H1 (cell line): ENCODE results near the gene KCNH6. TPM values are rescaled to one million over a fixed set of nuclear protein-coding genes. Genes with fewer than 3 reads are reported as not detected.

Experiments
- CTCF ChIA-PET: fragments of 300-600 bp; sonication (Branson Sonifier 250); formaldehyde crosslinking; loops from one replicate; lab custom pipeline; 2021; ENCODE audit not compliant: partially characterized antibody; lab: Charles Lee
- POLR2A ChIA-PET: fragments of 300-600 bp; sonication (Branson Sonifier 250); formaldehyde crosslinking; loops from one replicate; lab custom pipeline; 2021; ENCODE audit warnings: inconsistent platforms; ENCODE audit not compliant: partially characterized antibody; lab: Charles Lee
- DNase-seq, 2 experiments: peaks; one replicate each; pipeline versions ENCODE4 v3.0.0 to v3.0.0-alpha.2; 2010 to 2022; ENCODE audit warnings: low spot score in 2 of 2, low read depth in 1 of 2, mixed read lengths in 1 of 2
- FAIRE-seq: peaks from 2 replicates; lab custom pipeline; 2011; peaks lifted over from hg19 to GRCh38; lab: Jason Lieb, UNC
- H2AFZ ChIP-seq: 2 replicates; pipeline ENCODE4 v1.8.1; 2012; ENCODE audit warnings: low read length, inconsistent platforms
- H2AK5ac ChIP-seq: 2 replicates; pipeline ENCODE4 v1.6.1; 2013; ENCODE audit warnings: low read depth, low read length
- H2BK120ac ChIP-seq: replicated peaks from 2 replicates; pipeline ENCODE3; 2013; ENCODE audit warnings: low read depth, low read length, inconsistent platforms
- H2BK12ac ChIP-seq: 2 replicates; pipeline ENCODE4 v1.6.1; 2013; ENCODE audit warnings: low read depth, low read length
- H2BK15ac ChIP-seq: 2 replicates; pipeline ENCODE4 v1.6.1; 2013; ENCODE audit warnings: low read length
- H2BK20ac ChIP-seq: 2 replicates; pipeline ENCODE4 v1.6.1; 2013; ENCODE audit warnings: low read length
- H2BK5ac ChIP-seq: 2 replicates; pipeline ENCODE4 v1.6.1; 2013; ENCODE audit warnings: low read depth, low read length
- H3K14ac ChIP-seq: 2 replicates; pipeline ENCODE4 v1.6.1; 2013; ENCODE audit warnings: inconsistent platforms; ENCODE audit not compliant: insufficient read length
- H3K18ac ChIP-seq: 2 replicates; pipeline ENCODE4 v1.6.1; 2013; ENCODE audit warnings: low read length; ENCODE audit errors: extremely low read depth
- H3K23ac ChIP-seq: 2 replicates; pipeline ENCODE4 v1.6.1; 2013; ENCODE audit warnings: inconsistent platforms; ENCODE audit not compliant: insufficient read length
- H3K23me2 ChIP-seq: 2 replicates; pipeline ENCODE4 v1.6.1; 2013; ENCODE audit warnings: low read depth, low read length
- H3K27ac ChIP-seq: 2 replicates; pipeline ENCODE4 v1.6.1; 2011; ENCODE audit warnings: low read depth, low read length, inconsistent platforms
- H3K27me3 ChIP-seq, 4 experiments: replicated peaks in 1 of 4; 1 replicate in 1 of 4; 2 replicates in 3 of 4; pipeline versions ENCODE4 v1.6.1 to v1.8.1; 2011 to 2013; ENCODE audit warnings: low read length in 3 of 4, mild to moderate bottlenecking in 3 of 4, inconsistent platforms in 2 of 4, mixed read lengths in 2 of 4, moderate library complexity in 1 of 4; ENCODE audit not compliant: control insufficient read depth in 3 of 4, insufficient read depth in 3 of 4; ENCODE audit errors: extremely low read depth in 1 of 4
- H3K36me3 ChIP-seq, 4 experiments: 2 replicates each; pipeline versions ENCODE4 v1.6.1 to v1.8.1; 2011 to 2013; ENCODE audit warnings: mild to moderate bottlenecking in 4 of 4, low read length in 3 of 4, moderate library complexity in 2 of 4, control low read depth in 1 of 4, inconsistent platforms in 1 of 4; ENCODE audit not compliant: insufficient read depth in 4 of 4, control insufficient read depth in 2 of 4
- H3K4ac ChIP-seq: replicated peaks from 2 replicates; pipeline ENCODE3; 2013; ENCODE audit warnings: low read length, low read depth, mixed read lengths, inconsistent platforms; ENCODE audit not compliant: insufficient read length
- H3K4me1 ChIP-seq, 4 experiments: replicated peaks in 1 of 4; 1 replicate in 1 of 4; 2 replicates in 3 of 4; pipeline versions ENCODE4 v1.6.1 to v1.8.1; 2011 to 2013; ENCODE audit warnings: low read length in 3 of 4, inconsistent platforms in 2 of 4, mixed read lengths in 1 of 4; ENCODE audit not compliant: insufficient read depth in 4 of 4, control insufficient read depth in 3 of 4
- H3K4me2 ChIP-seq, 2 experiments: 2 replicates each; pipeline versions ENCODE4 v1.6.1 to v1.8.1; 2011 to 2013; ENCODE audit warnings: low read depth in 2 of 2, low read length in 2 of 2, control low read depth in 1 of 2, inconsistent platforms in 1 of 2, mild to moderate bottlenecking in 1 of 2; ENCODE audit not compliant: insufficient read depth in 1 of 2
- H3K4me3 ChIP-seq, 4 experiments: fragments of 200-600, 300-600 bp in 1 of 4; sonication (generic), shearing (Covaris generic), sonication (Bioruptor Twin) in 1 of 4; 2 replicates each; pipeline versions ENCODE4 v1.5.1 to v1.8.1; 2011 to 2016; ENCODE audit warnings: low read length in 4 of 4, low read depth in 3 of 4, control low read depth in 2 of 4, inconsistent platforms in 2 of 4, mild to moderate bottlenecking in 2 of 4, mixed read lengths in 1 of 4, moderate library complexity in 1 of 4; ENCODE audit not compliant: insufficient read depth in 2 of 4; ENCODE audit errors: extremely low read depth in 1 of 4
- H3K56ac ChIP-seq: replicated peaks from 2 replicates; pipeline ENCODE3; 2013; ENCODE audit warnings: low read depth, mild to moderate bottlenecking, mixed read lengths, low read length, inconsistent platforms; ENCODE audit not compliant: insufficient read length
- H3K79me1 ChIP-seq: 2 replicates; pipeline ENCODE4 v1.6.1; 2013; ENCODE audit warnings: low read depth, low read length, control low read depth
- H3K79me2 ChIP-seq, 2 experiments: 2 replicates each; pipeline versions ENCODE4 v1.6.1 to v1.8.1; 2012 to 2013; ENCODE audit warnings: low read length in 2 of 2, mild to moderate bottlenecking in 2 of 2, inconsistent platforms in 1 of 2; ENCODE audit not compliant: insufficient read depth in 2 of 2, control insufficient read depth in 1 of 2
- H3K9ac ChIP-seq, 4 experiments: replicated peaks in 1 of 4; 1 replicate in 1 of 4; 2 replicates in 3 of 4; pipeline versions ENCODE4 v1.6.1 to v1.8.1; 2011 to 2013; ENCODE audit warnings: low read depth in 3 of 4, low read length in 3 of 4, control low read depth in 2 of 4, mild to moderate bottlenecking in 2 of 4, moderate library complexity in 2 of 4, inconsistent platforms in 1 of 4; ENCODE audit errors: extremely low read depth in 1 of 4
- H3K9me3 ChIP-seq, 2 experiments: 2 replicates each; pipeline versions ENCODE4 v1.6.1 to v1.8.1; 2012 to 2013; ENCODE audit warnings: mild to moderate bottlenecking in 2 of 2, moderate library complexity in 2 of 2, control low read depth in 1 of 2, inconsistent platforms in 1 of 2, low read depth in 1 of 2, low read length in 1 of 2, mixed read lengths in 1 of 2; ENCODE audit not compliant: insufficient read depth in 2 of 2
- H4K20me1 ChIP-seq, 2 experiments: replicated peaks in 1 of 2; 2 replicates each; pipeline versions ENCODE3 to v1.8.1; 2011 to 2013; ENCODE audit warnings: inconsistent platforms in 2 of 2, low read length in 2 of 2, mild to moderate bottlenecking in 1 of 2; ENCODE audit not compliant: insufficient read depth in 2 of 2, control insufficient read depth in 1 of 2
- H4K5ac ChIP-seq: 2 replicates; pipeline ENCODE4 v1.6.1; 2013; ENCODE audit warnings: low read length, low read depth, mixed read lengths, inconsistent platforms; ENCODE audit not compliant: insufficient read length
- H4K8ac ChIP-seq: 2 replicates; pipeline ENCODE4 v1.8.0; 2013; ENCODE audit warnings: mild to moderate bottlenecking, moderate library complexity, low read length, inconsistent platforms; ENCODE audit not compliant: insufficient read depth; ENCODE audit errors: extremely low read depth
- H4K91ac ChIP-seq: replicated peaks from 2 replicates; pipeline ENCODE3; 2013; ENCODE audit warnings: low read length, mixed read lengths, inconsistent platforms; ENCODE audit not compliant: insufficient read length
- ASH2L ChIP-seq: fragments of 200-600, 300-600 bp; sonication (generic); IDR thresholded peaks from one replicate; pipeline ENCODE4 v1.7.1; 2017; ENCODE audit warnings: low read length
- CHD2 ChIP-seq: IDR thresholded peaks from 2 replicates; pipeline ENCODE4 v1.6.1; 2012; ENCODE audit warnings: low read length, improper control_type of control experiment
- CTBP2 ChIP-seq: IDR thresholded peaks from 2 replicates; pipeline ENCODE4 v1.7.0; 2011; ENCODE audit warnings: borderline replicate concordance, mild to moderate bottlenecking, moderate library complexity, mixed read lengths, low read length; ENCODE audit not compliant: insufficient read depth, insufficient read length
- GABPA ChIP-seq: IDR thresholded peaks from 2 replicates; pipeline ENCODE4 v1.6.1; 2011; ENCODE audit warnings: mild to moderate bottlenecking, low read length, moderate library complexity, borderline replicate concordance; ENCODE audit not compliant: insufficient read depth
- KDM1A ChIP-seq: fragments of 200-600, 300-600 bp; sonication (generic); IDR thresholded peaks from 2 replicates; pipeline ENCODE4 v1.7.1; 2016; ENCODE audit warnings: mild to moderate bottlenecking, low read length, borderline replicate concordance
- NANOG ChIP-seq: IDR thresholded peaks from 2 replicates; pipeline ENCODE4 v1.6.1; 2011; ENCODE audit warnings: low read length, low read depth, mild to moderate bottlenecking, inconsistent platforms; ENCODE audit not compliant: insufficient read depth, poor library complexity, severe bottlenecking
- RFX5 ChIP-seq: IDR thresholded peaks from 2 replicates; pipeline ENCODE4 v1.6.1; 2011; ENCODE audit warnings: low read depth, low read length, improper control_type of control experiment, borderline replicate concordance
- SP1 ChIP-seq: IDR thresholded peaks from 2 replicates; pipeline ENCODE4 v1.6.1; 2011; ENCODE audit warnings: low read depth, low read length
- SRF ChIP-seq: IDR thresholded peaks from 2 replicates; pipeline ENCODE4 v1.6.1; 2011; ENCODE audit warnings: mild to moderate bottlenecking, low read depth, low read length, moderate library complexity
- SUZ12 ChIP-seq: fragments of 200-600 bp; sonication (generic); IDR thresholded peaks from 2 replicates; pipeline ENCODE4 v1.6.1; 2012; ENCODE audit warnings: mild to moderate bottlenecking, inconsistent platforms, low read length, moderate library complexity, mixed read lengths
- ZNF274 ChIP-seq: IDR thresholded peaks from 2 replicates; pipeline ENCODE4 v1.7.0; 2012; ENCODE audit warnings: low read length, borderline replicate concordance; ENCODE audit errors: extremely low read depth
- WGBS, 2 experiments: shearing (Covaris generic) in 1 of 2; methylation state at CpG; one replicate each; pipeline versions ENCODE4 v1.1.6 to v1.1.7; 2013 to 2015; ENCODE audit warnings: low lambda C conversion rate in 2 of 2, mixed read lengths in 2 of 2, inconsistent platforms in 1 of 2, low coverage in 1 of 2, missing lambda C conversion rate in 1 of 2; ENCODE audit not compliant: insufficient replicate concordance in 2 of 2, insufficient coverage in 1 of 2, insufficient read length in 1 of 2; ENCODE audit errors: extremely low coverage in 1 of 2, missing lambda C conversion rate in 1 of 2; 5-methylcytosine and 5-hydroxymethylcytosine counted together
- polyA plus RNA-seq, 7 experiments: library from polyadenylated mRNA; depleted of rRNA in 3 of 7; stranded (reverse) in 5 of 7; unstranded in 2 of 7; fragments of >200 nt in 5 of 7; fragments of 200-250 nt in 2 of 7; gene quantifications; 1 replicate in 5 of 7; 2 replicates in 1 of 7; 4 replicates in 1 of 7; pipeline versions ENCODE4 v1.2.1 to v1.2.3, GENCODE V29; 2011 to 2013; ENCODE audit warnings: missing spikeins in 2 of 7, mixed read lengths in 2 of 7
- total RNA-seq: library from RNA; stranded (reverse); fragmentation: NEBNext Ultra II Directional; extraction: Animal tissue kit (Norgen Biotek cat#: 25700); gene quantifications from 2 replicates; pipeline ENCODE4 v1.2.1, GENCODE V29; 2021
- TF ChIP-seq, protein P1 (sequence below): IDR thresholded peaks from 2 replicates; pipeline ENCODE4 v1.6.1; 2011; ENCODE audit warnings: low read depth, mild to moderate bottlenecking, low read length; ENCODE audit not compliant: insufficient read depth

KCNH6 gene
- total and polyA plus RNA-seq, 2 of the 8 experiments (the other 6 are each of a cell fraction or from before 2014, with no cell fraction given), result 1.8 to 3.6 TPM

DNA sequence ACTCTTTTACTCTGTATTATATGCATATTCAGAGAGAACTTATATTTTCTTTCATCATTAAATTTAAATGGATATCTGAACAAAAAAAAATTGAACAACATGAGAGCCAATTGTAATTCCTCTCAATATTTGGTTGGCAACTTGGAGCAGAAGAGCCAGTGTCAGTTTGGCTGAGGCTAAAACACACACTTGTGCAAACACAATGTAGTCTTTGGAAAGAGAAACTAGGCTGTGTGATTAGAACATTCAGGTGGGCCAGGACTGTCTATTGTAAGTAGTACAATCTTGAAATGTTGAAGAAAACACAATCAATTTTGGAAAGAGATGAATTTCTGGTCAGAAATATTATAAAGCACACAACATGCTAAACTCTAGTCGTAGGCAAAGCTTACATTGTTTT lies 44.1 kb downstream of the KCNH6 start:
- no peak overlapping the region for H2BK5ac ChIP-seq
- H3K18ac ChIP-seq, result no peak overlapping the region
- H4K20me1 ChIP-seq, result peaks cover 2 to 10% of the 10 kb centered on the region in 2 experiments
- H2AK5ac ChIP-seq, result no peak overlapping the region
- CTCF ChIA-PET, result interaction anchor here (1.4 to 4.6 kb wide), 5 partner anchors 8 to 131 kb away, joined by 4 to 24 read pairs (median 11); no protein-coding TSS in a partner anchor
- H3K56ac ChIP-seq, result no peak overlapping the region
- peaks cover 8% of the 10 kb centered on the region for H3K79me1 ChIP-seq
- H3K14ac ChIP-seq, result no peak overlapping the region
- H4K8ac ChIP-seq, result no peak overlapping the region
- H2BK120ac ChIP-seq, result no peak overlapping the region
- POLR2A ChIA-PET, result interaction anchor here (1.4 kb wide), 1 partner anchor 17 kb away, joined by 4 read pairs; the partner anchor contains the start of gene DCAF7
- no peak overlapping the region for H2AFZ ChIP-seq
- no peak overlapping the region for H2BK20ac ChIP-seq
- no peak overlapping the region for H3K4me3 ChIP-seq
- TF ChIP-seq ASH2L (no peak), RFX5 (no peak), SP1 (no peak), GABPA (no peak), CTBP2 (no peak), CHD2 (no peak), KDM1A (no peak), SRF (no peak), SUZ12 (no peak), ZNF274 (no peak), NANOG (no peak)
- TF ChIP-seq, protein P1, sequence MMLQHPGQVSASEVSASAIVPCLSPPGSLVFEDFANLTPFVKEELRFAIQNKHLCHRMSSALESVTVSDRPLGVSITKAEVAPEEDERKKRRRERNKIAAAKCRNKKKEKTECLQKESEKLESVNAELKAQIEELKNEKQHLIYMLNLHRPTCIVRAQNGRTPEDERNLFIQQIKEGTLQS, result no peak
- H3K9ac ChIP-seq, result no peak overlapping the region
- no peak overlapping the region for H3K23ac ChIP-seq
- peaks cover 0 to 56% of the 10 kb centered on the region in 2 experiments; a peak in 2 of 4 replicates for H3K79me2 ChIP-seq
- H4K5ac ChIP-seq, result no peak overlapping the region
- WGBS, 2 experiments, result 88% methylated on average over 1 of the region's 1 CpG; no CpG with 5 or more reads in 1 of the 2 experiments
- H4K91ac ChIP-seq, result no peak overlapping the region
- FAIRE-seq, result no peak
- no peak overlapping the region for H3K4me2 ChIP-seq
- no peak overlapping the region for H3K27ac ChIP-seq
- no peak overlapping the region for H3K4ac ChIP-seq
- H3K36me3 ChIP-seq, result no peaks in the 10 kb centered on the region
- H3K27me3 ChIP-seq, result no peaks in the 10 kb centered on the region
- no peak overlapping the region for H2BK12ac ChIP-seq
- no peak for DNase-seq
- H3K23me2 ChIP-seq, result no peaks in the 10 kb centered on the region; the same call in 1 of the 2 replicates
- no peaks in the 10 kb centered on the region for H3K4me1 ChIP-seq
- H3K9me3 ChIP-seq, result no peaks in the 10 kb centered on the region
- H2BK15ac ChIP-seq, result no peak overlapping the region
